IPS DF 6.9 (cell line): ENCODE measurements around the gene ATF3.

Experiments
- DNase-seq: peaks from one replicate; pipeline ENCODE4 v3.0.0-alpha.2; 2013; ENCODE audit warnings: low read depth, low spot score
- H3K27ac ChIP-seq: one replicate; pipeline ENCODE4 v1.5.1; 2013; ENCODE audit warnings: low read length, control low read depth
- H3K27me3 ChIP-seq: 2 replicates; pipeline ENCODE4 v1.6.1; 2013; ENCODE audit warnings: mild to moderate bottlenecking, low read length; ENCODE audit not compliant: control insufficient read depth, insufficient read depth
- H3K36me3 ChIP-seq: 2 replicates; pipeline ENCODE4 v1.6.1; 2013; ENCODE audit warnings: low read length; ENCODE audit not compliant: control insufficient read depth, insufficient read depth
- H3K4me1 ChIP-seq: 2 replicates; pipeline ENCODE4 v1.6.1; 2013; ENCODE audit warnings: low read length; ENCODE audit not compliant: control insufficient read depth, insufficient read depth
- H3K4me3 ChIP-seq: 2 replicates; pipeline ENCODE4 v1.5.1; 2013; ENCODE audit warnings: mild to moderate bottlenecking, low read length
- H3K9me3 ChIP-seq: 2 replicates; pipeline ENCODE4 v1.6.1; 2013; ENCODE audit warnings: low read length, inconsistent platforms; ENCODE audit not compliant: control insufficient read depth, insufficient read depth
- WGBS: extraction: QIAGEN DNeasy Blood & Tissue Kit; methylation state at CpG from one replicate; pipeline ENCODE4 v1.1.7; 2013; ENCODE audit warnings: mixed read lengths, missing lambda C conversion rate; ENCODE audit not compliant: insufficient read length, insufficient coverage; 5-methylcytosine and 5-hydroxymethylcytosine counted together

ATF3 gene

GRCh38 chr1:212608392-212608958 is at the start of gene ATF3:
Gene ATF3, plus strand, starts transcription at chr1:212608761. Its CDS starts 6,261 bp downstream, at chr1:212615022.
- DNase-seq = peak; percentile 96
- Histone ChIP-seq H3K9me3 (no peaks in the 10 kb centered on the region), H3K27ac (no peak within 1 kb of the TSS), H3K36me3 (no peaks in the 10 kb centered on the region), H3K4me1 (peaks cover 5% of the 10 kb centered on the region), H3K4me3 (peak within 1 kb of the TSS; percentile 62), H3K27me3 (peaks cover 15% of the 10 kb centered on the region)
- no CpG with 5 or more reads among the region's 54 CpGs for WGBS

- H3K27me3 ChIP-seq = no peaks in the 10 kb centered on the region
- H3K36me3 ChIP-seq = no peaks in the 10 kb centered on the region
- WGBS = no CpG with 5 or more reads among the region's 11 CpGs
- H3K4me3 ChIP-seq = no peak overlapping the region
- no peak overlapping the region for H3K27ac ChIP-seq
- no peaks in the 10 kb centered on the region for H3K9me3 ChIP-seq
- no peak for DNase-seq
- no peaks in the 10 kb centered on the region; the same call in 1 of the 2 replicates for H3K4me1 ChIP-seq
Observed at GRCh38 chr1:212559929-212560328, 48.6 kb upstream of the ATF3 start.

GRCh38 chr1:212560933-212561460 is 47.6 kb upstream of the ATF3 start:
- no peak for DNase-seq
- no peak overlapping the region for H3K27ac ChIP-seq
- H3K36me3 ChIP-seq = no peaks in the 10 kb centered on the region
- H3K27me3 ChIP-seq = no peaks in the 10 kb centered on the region
- H3K4me1 ChIP-seq = no peaks in the 10 kb centered on the region; the same call in 1 of the 2 replicates
- no CpG with 5 or more reads among the region's 6 CpGs for WGBS
- no peak overlapping the region for H3K4me3 ChIP-seq
- no peaks in the 10 kb centered on the region for H3K9me3 ChIP-seq

- Histone ChIP-seq H3K4me3 (no peak overlapping the region), H3K27ac (no peak overlapping the region), H3K27me3 (no peaks in the 10 kb centered on the region), H3K36me3 (no peaks in the 10 kb centered on the region), H3K4me1 (no peaks in the 10 kb centered on the region; the same call in 1 of the 2 replicates), H3K9me3 (no peaks in the 10 kb centered on the region)
- DNase-seq = no peak
- WGBS = no CpG with 5 or more reads among the region's 5 CpGs
Observed at GRCh38 chr1:212561501-212561931, 47.0 kb upstream of the ATF3 start.

GRCh38 chr1:212562771-212563170 is 45.8 kb upstream of the ATF3 start:
- no peak overlapping the region for H3K27ac ChIP-seq
- no peaks in the 10 kb centered on the region for H3K36me3 ChIP-seq
- H3K9me3 ChIP-seq = no peaks in the 10 kb centered on the region
- no peak overlapping the region for H3K4me3 ChIP-seq
- no CpG with 5 or more reads among the region's 4 CpGs for WGBS
- peaks cover 2% of the 10 kb centered on the region for H3K4me1 ChIP-seq
- no peaks in the 10 kb centered on the region for H3K27me3 ChIP-seq
- no peak for DNase-seq

- no peaks in the 10 kb centered on the region for H3K27me3 ChIP-seq
- H3K4me3 ChIP-seq = no peak overlapping the region
- no peak overlapping the region for H3K27ac ChIP-seq
- peaks cover 2% of the 10 kb centered on the region for H3K4me1 ChIP-seq
- no CpG with 5 or more reads among the region's 4 CpGs for WGBS
- DNase-seq = no peak
- H3K36me3 ChIP-seq = no peaks in the 10 kb centered on the region
- H3K9me3 ChIP-seq = no peaks in the 10 kb centered on the region
Observed at GRCh38 chr1:212565079-212565478, 43.5 kb upstream of the ATF3 start.

- Histone ChIP-seq H3K9me3 (no peaks in the 10 kb centered on the region), H3K4me3 (no peak overlapping the region), H3K4me1 (peaks cover 2% of the 10 kb centered on the region), H3K36me3 (no peaks in the 10 kb centered on the region), H3K27me3 (no peaks in the 10 kb centered on the region), H3K27ac (no peak overlapping the region)
- DNase-seq = no peak
- WGBS = no CpG with 5 or more reads among the region's 6 CpGs
Observed at GRCh38 chr1:212565571-212566305, 42.8 kb upstream of the ATF3 start.

- no peak overlapping the region for H3K4me3 ChIP-seq
- no peaks in the 10 kb centered on the region for H3K27me3 ChIP-seq
- WGBS = no CpG with 5 or more reads among the region's 16 CpGs
- no peaks in the 10 kb centered on the region for H3K36me3 ChIP-seq
- no peak overlapping the region for H3K27ac ChIP-seq
- no peaks in the 10 kb centered on the region for H3K9me3 ChIP-seq
- DNase-seq = no peak
- H3K4me1 ChIP-seq = peaks cover 2% of the 10 kb centered on the region
Observed at GRCh38 chr1:212566522-212567479, 41.8 kb upstream of the ATF3 start.

- Histone ChIP-seq H3K36me3 (no peaks in the 10 kb centered on the region), H3K9me3 (no peaks in the 10 kb centered on the region), H3K27ac (no peak overlapping the region), H3K4me1 (peaks cover 2% of the 10 kb centered on the region), H3K27me3 (no peaks in the 10 kb centered on the region), H3K4me3 (no peak overlapping the region)
- WGBS = no CpG with 5 or more reads among the region's 3 CpGs
- no peak for DNase-seq
Observed at GRCh38 chr1:212567638-212568037, 40.9 kb upstream of the ATF3 start.

- no peak for DNase-seq
- WGBS = 100% methylated on average over 1 of the region's 5 CpGs
- no peaks in the 10 kb centered on the region for H3K27me3 ChIP-seq
- peaks cover 2% of the 10 kb centered on the region for H3K4me1 ChIP-seq
- no peak overlapping the region for H3K27ac ChIP-seq
- no peak overlapping the region for H3K4me3 ChIP-seq
- H3K9me3 ChIP-seq = no peaks in the 10 kb centered on the region
- no peaks in the 10 kb centered on the region for H3K36me3 ChIP-seq
Observed at GRCh38 chr1:212568978-212569537, 39.5 kb upstream of the ATF3 start.
